Activated CD8-positive, alpha-beta memory T cell treated with anti-CD3 and anti-CD28 coated beads for 48 hours (primary cell): ENCODE results near the gene STN1.

Experiments
- DNase-seq, 3 experiments: peaks; one replicate each; pipeline ENCODE4 v3.0.0-alpha.2; 2020; ENCODE audit warnings: low read depth in 2 of 3, low spot score in 2 of 3

Gene STN1

DNA sequence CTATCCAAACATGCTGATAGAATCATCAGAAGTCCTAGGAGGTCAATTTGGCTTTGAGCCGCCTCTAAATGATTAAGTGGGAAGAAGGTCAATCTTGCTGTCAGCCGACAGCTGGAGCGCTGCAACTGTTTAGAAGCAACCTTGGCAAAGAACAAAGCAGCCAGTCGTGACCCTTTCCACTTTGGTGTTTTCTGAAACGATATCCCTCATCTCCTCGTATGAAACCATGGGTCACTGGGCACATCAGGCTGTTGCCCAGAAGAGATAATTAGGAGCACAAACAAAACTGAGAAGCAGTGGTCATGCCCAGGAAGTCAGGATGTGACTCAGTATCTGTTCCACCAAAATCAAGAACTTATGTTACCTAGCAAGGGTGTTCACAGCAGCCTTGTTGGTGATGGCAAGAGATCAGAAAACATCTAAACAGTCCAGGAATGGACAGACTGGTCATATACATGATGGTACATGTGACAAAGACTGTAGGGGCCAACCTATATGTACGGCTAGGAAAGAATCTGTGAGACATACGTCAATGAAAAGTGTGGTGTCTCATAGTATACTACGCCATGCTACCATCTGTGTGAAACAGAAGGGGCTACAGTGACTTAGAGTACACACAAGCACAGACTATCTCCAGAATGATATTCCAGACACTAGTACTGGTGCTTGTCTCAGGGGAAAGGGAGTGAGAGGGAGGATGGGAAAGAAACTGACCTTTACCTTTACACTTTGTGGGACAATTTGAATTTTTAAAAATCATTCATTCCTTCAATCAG is 22.4 kb downstream of the STN1 start:
- no peak for DNase-seq

GRCh38 chr10:103894441-103894864 is 23.5 kb downstream of the STN1 start:
- no peak for DNase-seq

DNA sequence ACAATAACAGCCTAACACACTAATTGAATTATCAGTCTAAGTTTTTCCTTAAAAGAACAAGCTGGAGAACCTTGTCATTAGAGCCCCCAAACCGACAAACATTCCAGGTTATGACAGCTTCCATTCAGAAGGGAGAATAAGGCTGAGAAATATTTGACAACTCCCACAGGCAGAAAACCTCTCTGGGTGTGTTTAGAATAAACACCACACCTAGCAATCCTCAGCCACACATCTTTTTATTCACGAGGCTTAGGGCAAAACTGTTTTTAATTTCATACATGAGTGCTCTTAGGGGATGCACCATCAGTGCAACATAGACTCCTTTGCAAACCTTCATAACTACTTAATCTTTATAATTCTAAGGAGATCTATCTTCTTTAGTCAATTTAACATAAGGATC is 24.2 kb downstream of the STN1 start:
- DNase-seq: no peak

DNA sequence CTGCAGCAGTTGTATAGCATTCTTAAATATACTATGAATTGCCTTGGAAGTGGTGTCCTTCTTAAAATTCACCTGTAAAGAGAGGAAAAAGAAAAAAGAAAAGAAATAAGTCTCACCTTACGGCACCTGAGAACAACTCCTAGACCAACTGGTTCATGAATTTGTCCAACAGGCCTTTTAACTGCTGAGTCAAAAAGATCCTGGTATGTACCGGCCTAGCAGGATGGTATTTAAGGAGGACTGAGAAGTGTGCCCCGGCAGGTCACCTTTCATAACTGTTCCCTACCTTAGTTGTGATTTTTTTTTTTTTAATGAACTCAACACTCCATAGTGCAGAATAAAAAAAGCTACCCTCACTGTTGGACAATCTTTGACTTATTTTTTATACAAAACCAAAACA is 25.8 kb downstream of the STN1 start:
- no peak for DNase-seq

DNA sequence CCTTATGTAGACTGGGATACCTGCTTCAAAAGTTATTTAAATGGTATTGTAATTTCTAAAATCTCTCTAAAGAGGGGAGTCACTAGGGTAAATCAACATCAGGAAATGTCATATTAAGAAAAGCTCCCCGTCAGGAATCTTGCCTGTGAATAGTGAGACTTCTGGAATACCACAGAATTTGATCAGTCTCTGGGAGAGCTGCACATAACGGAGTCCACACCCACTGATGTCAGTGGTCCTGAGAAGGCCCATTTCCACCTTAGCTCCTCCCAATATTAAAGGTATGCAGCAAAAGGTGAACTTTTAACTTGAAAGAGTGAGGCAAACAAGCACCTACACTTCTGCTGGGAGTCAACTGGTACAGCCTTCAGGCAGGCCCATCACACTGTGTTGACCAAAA is 27.3 kb downstream of the STN1 start:
- DNase-seq: no peak

DNA sequence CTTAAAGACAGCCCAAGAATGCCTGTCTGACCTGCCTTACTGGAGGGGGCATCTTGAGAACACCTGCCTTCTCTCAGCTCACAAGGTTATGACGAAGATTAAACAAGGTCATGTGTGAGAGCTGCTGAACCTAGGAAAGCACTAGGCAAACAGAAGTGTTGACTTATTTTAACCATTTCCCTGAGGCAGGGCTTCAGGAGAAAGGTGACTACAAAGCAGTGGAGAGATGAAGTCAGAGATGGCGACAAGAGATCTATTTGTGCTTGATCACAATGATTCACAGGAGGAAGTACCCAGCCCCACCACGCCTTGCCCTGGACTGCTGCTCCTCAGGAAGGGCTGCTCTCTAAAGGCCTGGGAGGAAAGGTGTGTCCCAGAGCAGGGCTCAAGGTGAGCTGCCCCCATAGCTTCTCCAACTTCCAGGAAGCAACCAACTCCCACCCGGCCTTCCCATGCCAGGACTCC is 27.8 kb downstream of the STN1 start:
- no peak for DNase-seq

DNA sequence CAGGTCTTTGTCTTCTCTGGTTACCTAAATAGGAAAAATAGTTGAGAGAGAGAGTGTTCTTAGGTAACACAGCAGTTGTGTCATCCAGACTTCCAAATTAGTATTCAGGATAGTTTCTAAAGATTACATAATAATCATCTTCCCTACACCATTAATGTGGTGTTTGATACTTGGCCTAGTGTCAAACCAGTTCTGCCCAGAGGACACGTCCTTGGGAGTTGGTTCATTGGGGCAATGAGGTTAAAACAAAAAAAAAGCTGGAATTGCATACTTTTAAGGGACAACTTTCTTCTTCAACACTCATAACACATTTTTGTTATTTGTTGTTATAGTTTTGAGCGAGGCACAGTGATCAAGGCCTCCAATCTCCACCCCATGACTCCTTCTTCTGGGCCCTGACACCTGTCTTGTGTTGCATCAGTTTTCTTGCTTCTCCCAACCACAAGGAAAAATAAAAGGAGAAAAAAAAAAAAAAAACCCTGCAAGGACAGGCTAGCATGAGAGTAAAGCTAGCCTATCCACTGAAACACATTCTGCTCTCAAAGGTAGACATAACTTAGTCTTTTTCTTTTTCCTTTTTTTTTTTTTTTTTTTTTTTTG is 28.8 kb downstream of the STN1 start:
- DNase-seq: no peak

DNA sequence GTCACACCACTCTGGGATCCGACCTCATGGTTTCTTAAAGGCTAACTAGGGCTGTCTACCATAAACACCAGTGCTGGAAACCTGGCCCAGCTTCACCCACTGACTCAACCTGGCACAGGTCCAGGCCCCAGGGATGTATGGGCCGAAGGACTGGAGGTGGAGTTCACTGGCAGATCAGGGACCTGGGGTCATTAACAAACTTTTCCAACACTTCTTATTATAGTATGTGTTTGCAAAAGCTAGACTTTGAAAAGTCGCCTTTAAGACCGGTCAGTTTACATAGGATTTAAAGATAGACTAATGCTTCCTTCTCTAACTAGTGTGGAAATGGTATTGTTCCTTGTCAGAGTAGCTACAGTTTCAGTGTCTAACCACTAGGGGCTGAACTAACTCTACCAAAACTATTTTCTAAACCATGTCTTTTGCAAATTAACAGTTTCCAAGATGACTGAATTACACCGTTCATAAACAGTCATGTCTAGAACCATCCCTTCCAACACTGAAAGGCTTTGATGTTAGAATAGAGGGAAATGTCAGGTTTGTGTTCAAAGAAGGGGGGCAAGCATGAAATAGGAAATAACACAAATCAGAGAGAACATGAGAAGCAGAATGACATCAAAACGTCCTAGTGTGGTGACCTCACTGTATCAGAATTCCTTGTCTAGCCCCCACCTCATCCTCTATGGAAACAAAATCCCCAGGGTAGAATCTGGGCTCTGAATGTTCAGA is 29.7 kb downstream of the STN1 start:
- no peak for DNase-seq

DNA sequence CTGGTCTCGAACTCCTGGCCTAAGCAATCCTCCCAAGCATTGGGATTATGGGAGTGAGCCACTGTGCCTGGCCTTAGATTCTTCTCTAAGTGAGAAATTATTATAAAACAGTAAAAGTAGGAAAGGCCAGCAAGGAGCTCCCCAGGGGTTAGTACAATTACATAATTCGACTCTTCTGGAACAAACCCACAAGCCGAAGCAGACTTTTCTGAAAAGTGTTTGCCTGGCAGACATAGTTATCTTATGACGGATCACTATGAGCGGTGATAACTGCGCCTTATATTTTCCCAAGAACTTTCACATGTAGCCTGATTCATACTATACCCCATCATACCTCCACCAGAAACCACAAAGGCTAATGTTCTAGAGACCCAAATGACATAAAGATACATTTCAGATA is 32.4 kb downstream of the STN1 start:
- DNase-seq: no peak

DNA sequence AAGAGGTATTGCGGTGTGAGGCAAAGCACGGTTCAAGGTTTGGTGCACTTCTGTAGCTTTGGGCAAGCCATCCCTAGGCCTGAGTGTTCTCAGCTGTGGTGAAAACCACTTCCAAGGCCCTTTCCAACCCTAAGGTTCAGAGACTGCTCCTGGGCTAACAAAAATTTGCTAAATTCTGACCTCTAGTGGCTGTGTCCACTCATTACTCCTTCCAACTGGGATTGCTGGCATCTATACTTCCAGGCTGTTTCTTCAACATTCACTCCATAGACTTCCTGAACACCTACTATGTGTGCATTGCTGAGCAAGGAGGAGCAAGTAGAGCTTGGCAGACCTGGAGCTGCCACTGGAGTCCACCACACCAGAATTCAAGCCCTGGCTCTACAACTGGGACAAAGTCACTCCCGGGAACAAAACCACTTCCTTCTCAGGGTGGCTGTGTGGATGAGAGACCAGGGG is 33.3 kb downstream of the STN1 start:
- no peak for DNase-seq

- no peak for DNase-seq
These were observed 35.5 kb downstream of the STN1 start for GRCh38 chr10:103882285-103883007.

DNA sequence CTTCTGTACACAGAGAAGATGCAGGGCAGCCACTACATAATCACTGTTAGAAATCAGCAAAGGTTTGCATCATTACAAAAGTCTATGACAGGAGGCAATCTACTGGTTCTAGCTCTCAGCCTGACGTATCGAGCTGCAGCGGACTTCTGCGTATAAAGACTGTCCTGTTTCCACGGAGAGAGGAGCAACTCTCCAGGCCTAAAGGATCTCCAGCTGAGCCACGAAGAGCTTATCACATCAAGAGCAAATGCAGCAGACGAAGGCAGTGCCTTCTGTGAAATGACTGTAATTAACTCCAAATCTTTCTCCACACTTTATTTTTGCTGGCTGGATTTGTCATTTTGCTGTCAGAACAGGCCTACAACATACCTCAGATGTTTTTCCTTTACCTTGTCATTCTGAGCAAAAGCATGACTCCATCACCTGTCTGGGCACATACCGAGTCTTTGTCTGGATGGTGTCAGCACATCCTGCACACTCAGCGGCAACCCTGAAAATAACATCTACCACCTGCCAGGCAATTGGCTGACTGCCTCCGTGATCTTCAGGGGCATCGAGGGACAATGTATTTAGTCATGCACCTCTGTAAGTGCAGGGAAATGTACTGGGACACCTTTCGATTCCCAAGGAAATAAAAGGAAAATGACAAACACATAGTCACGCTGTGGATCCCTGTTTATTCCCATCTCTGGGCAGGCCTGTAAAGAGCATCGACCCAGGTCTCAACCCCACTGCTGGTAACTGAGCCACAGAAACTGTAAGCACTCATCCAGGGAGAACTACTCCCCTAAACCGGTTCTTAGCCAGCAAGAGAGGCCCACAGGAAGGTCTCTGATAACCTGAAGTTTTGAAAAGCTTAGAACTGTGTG is 36.3 kb downstream of the STN1 start:
- no peak for DNase-seq

GRCh38 chr10:103879831-103880230 is 38.2 kb downstream of the STN1 start:
- DNase-seq: no peak

- no peak for DNase-seq
These were observed 38.6 kb downstream of the STN1 start for GRCh38 chr10:103879409-103879808.

DNA sequence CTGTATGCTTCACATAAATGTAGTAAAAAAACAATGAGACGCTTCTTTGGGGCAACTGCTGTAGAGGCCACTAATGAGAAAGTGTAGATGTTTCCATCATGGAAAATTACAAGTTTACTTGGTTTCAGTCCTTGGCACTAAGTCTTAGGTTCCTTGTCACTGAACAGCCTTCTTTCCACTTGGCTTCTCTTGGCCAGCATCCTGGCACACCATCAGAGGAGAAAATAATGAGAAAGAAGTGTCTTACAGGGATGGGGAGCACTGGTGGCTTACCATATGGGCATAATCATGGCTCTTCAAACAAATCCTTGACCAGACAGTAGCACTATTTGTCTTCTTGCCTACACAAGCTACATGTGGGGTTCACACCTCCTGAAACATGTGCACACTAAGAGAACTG is 40.1 kb downstream of the STN1 start:
- DNase-seq: no peak

DNA sequence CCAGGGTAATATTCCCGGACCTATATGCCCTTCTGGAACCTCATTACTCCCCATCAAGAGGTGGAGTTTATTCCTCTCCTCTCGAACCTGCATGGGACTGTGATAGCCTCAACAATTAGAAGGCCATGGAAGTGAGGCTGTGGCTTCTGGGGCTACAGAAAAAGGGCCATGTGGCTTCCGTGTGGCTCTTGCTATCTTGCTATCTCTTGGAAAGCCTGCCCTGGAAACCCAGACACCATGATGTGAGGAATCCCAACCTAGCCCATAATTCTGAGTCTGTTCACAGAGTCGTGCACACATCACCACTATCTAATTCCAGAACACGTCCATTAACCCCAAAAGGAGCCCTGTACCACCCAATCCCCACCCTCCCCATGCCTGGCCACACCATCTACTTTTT is 41.8 kb downstream of the STN1 start:
- DNase-seq: no peak

- DNase-seq: no peak
These were observed 43.3 kb downstream of the STN1 start for GRCh38 chr10:103874730-103875129.

DNA sequence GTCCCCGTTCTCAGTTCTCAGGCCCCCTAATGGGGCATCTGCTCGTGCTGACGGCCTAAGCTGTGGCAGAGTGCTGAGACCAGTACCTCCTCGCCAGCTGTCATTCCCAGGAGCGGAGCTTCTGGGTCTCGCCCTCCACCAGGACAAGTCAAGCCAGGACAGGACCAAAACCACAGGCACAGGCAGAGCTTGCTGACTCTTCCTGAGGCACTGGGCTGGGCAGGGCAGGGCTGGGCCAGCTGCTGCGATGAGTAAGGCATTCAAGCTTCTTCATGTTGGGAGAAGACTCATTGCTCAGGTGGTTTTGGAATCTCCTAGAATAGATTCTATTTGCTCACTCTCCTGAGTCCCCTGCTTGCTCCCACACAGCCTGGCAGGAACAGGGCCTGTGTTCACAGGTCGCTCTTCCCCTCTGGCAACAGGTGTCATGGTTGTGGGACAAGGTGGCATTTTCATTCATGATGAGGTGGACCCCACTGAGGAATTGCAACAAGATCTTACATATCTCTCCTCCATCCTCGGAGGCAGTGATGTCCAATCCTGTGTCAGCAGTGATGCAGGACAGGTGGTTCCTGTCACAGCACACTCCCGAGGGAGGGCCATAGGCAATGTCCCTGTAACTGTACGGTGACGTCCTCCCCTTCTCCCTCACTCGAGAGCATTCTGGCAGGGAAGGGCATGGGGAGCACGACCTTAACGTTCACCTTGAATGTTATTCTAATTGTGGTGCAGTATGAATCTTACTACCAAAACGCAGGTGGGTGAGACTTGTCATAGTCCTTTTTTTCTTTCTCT is 45.6 kb downstream of the STN1 start:
- DNase-seq: no peak

DNA sequence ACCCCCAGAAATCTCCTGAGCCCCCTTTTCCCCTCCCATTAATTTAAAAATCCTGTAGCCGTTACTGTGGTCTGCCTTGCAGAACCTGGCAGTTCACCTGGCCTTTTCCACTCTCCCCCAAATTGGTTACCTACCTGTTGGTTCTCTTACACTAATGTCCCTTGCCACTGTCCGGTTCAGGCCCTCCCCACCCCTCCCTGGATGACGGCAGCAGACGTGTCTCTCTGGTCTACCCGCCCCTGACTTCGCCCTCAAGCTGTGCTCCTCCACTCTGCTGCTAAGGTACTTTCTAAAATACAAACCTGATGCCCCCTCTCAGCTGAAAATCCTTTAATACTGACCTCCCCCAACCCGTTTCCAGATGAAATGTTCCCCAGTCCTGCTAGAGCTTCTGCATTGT is 47.0 kb downstream of the STN1 start:
- no peak for DNase-seq

DNA sequence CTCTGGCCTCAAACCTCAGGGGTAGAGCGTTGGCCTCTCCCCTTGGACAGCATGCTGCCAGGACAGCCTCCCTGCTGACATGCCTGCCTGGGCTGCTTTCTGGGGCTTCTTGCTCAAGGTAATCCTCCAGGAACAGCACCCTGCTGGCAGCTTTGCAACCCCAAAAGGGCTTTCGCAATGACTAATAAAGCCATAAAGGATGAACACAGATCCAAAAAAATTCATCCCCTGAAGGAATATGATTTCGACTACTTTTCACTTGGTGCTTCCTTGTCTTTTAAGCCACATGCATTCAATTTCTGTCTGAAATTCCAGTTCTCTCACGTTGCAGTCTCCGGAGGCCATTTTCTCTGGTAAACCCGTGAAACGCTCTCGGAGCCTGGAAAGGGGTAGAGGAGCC is 47.5 kb downstream of the STN1 start:
- DNase-seq: no peak
